Measurements from ENCODE around the gene TBC1D9B.

The TBC1D9B gene

GRCh38 chr5:179819296-179820126 is 88.2 kb downstream of the TBC1D9B start:
- peak; percentile 69 for DNase-seq

GRCh38 chr5:179818746-179819295 is 88.9 kb downstream of the TBC1D9B start:
- DNase-seq = peak; percentile 73

- DNase-seq = no peak
These were observed 89.6 kb downstream of the TBC1D9B start for GRCh38 chr5:179817890-179818745.

- DNase-seq = no peak
These were observed 90.2 kb downstream of the TBC1D9B start for GRCh38 chr5:179817470-179817840.

- no peak for DNase-seq
These were observed 90.8 kb downstream of the TBC1D9B start for GRCh38 chr5:179816796-179817469.

- no peak for DNase-seq
These were observed 91.3 kb downstream of the TBC1D9B start for GRCh38 chr5:179816401-179816795.

- DNase-seq = no peak
These were observed 92.0 kb downstream of the TBC1D9B start for GRCh38 chr5:179815491-179816249.

GRCh38 chr5:179814090-179814489 is 93.6 kb downstream of the TBC1D9B start:
- DNase-seq = no peak

GRCh38 chr5:179812997-179813607 is 94.6 kb downstream of the TBC1D9B start:
- no peak for DNase-seq

GRCh38 chr5:179812135-179812825 is 95.4 kb downstream of the TBC1D9B start:
- DNase-seq = no peak

Measured in SHP77 treated with DMSO at 0.1 percent for 48 hours (cell line).